Type B pancreatic cell (in vitro differentiated cells): ENCODE measurements around the gene APAF1. TPM values are rescaled to one million over a fixed set of nuclear protein-coding genes. Genes with fewer than 3 reads are reported as not detected.

Experiments
- DNase-seq: peaks from one replicate; pipeline ENCODE4 v3.0.0; 2021; ENCODE audit warnings: mixed read lengths; ENCODE audit not compliant: unreplicated experiment; ENCODE audit errors: extremely low spot score
- H3K27ac Mint-ChIP-seq: 2 replicates; pipeline ENCODE4 v1.8.0; 2021; ENCODE audit warnings: mild to moderate bottlenecking, mixed read lengths
- H3K27me3 Mint-ChIP-seq: 2 replicates; pipeline ENCODE4 v1.8.0; 2021; ENCODE audit warnings: mixed read lengths
- H3K36me3 Mint-ChIP-seq: 2 replicates; pipeline ENCODE4 v1.8.0; 2021; ENCODE audit warnings: mixed read lengths
- H3K4me1 Mint-ChIP-seq: one replicate; pipeline ENCODE4 v1.8.0; 2021; ENCODE audit warnings: mixed read lengths; ENCODE audit not compliant: unreplicated experiment
- H3K4me3 Mint-ChIP-seq: 2 replicates; pipeline ENCODE4 v1.8.0; 2021; ENCODE audit warnings: mild to moderate bottlenecking, mixed read lengths
- H3K9me3 Mint-ChIP-seq: 2 replicates; pipeline ENCODE4 v1.8.0; 2021; ENCODE audit warnings: mixed read lengths
- CTCF ChIP-seq: fragments of 200-600 bp; sonication (generic); conservative IDR thresholded peaks from 2 replicates; pipeline ENCODE4 v1.5.0; 2021; ENCODE audit warnings: antibody characterized with exemption, mild to moderate bottlenecking
- total RNA-seq: library from RNA; stranded (reverse); gene quantifications from 2 replicates; pipeline ENCODE4 v1.2.1, GENCODE V29; 2021; ENCODE audit warnings: low replicate concordance

The APAF1 gene
- total RNA-seq, 1 donor from 2014 or later: 21.7 TPM

- Mint-ChIP-seq H3K36me3 (peaks cover 23% of the 10 kb centered on the region), H3K27me3 (no peaks in the 10 kb centered on the region), H3K27ac (no peak overlapping the region), H3K4me1 (peaks cover 11% of the 10 kb centered on the region), H3K9me3 (no peaks in the 10 kb centered on the region), H3K4me3 (no peak overlapping the region)
- TF ChIP-seq CTCF: no peak
- no peak for DNase-seq
Measured at GRCh38 chr12:98699586-98699985, 54.5 kb downstream of the APAF1 start.

GRCh38 chr12:98701166-98701565 is 56.1 kb downstream of the APAF1 start:
- H3K27ac Mint-ChIP-seq: no peak overlapping the region
- no peak overlapping the region for H3K4me3 Mint-ChIP-seq
- H3K9me3 Mint-ChIP-seq: no peaks in the 10 kb centered on the region
- H3K4me1 Mint-ChIP-seq: peaks cover 6% of the 10 kb centered on the region
- no peak for DNase-seq
- peaks cover 17% of the 10 kb centered on the region for H3K36me3 Mint-ChIP-seq
- TF ChIP-seq CTCF: no peak
- no peaks in the 10 kb centered on the region for H3K27me3 Mint-ChIP-seq

- Mint-ChIP-seq H3K4me1 (no peaks in the 10 kb centered on the region), H3K9me3 (no peaks in the 10 kb centered on the region), H3K27me3 (no peaks in the 10 kb centered on the region), H3K27ac (no peak overlapping the region), H3K4me3 (no peak overlapping the region), H3K36me3 (peaks cover 32% of the 10 kb centered on the region)
- TF ChIP-seq CTCF: no peak
- DNase-seq: no peak
Measured at GRCh38 chr12:98709022-98709421, 63.9 kb downstream of the APAF1 start.

- H3K27me3 Mint-ChIP-seq: no peaks in the 10 kb centered on the region
- no peak for DNase-seq
- H3K27ac Mint-ChIP-seq: no peak overlapping the region
- TF ChIP-seq CTCF: no peak
- H3K4me1 Mint-ChIP-seq: no peaks in the 10 kb centered on the region
- peaks cover 39% of the 10 kb centered on the region for H3K36me3 Mint-ChIP-seq
- H3K4me3 Mint-ChIP-seq: no peak overlapping the region
- H3K9me3 Mint-ChIP-seq: no peaks in the 10 kb centered on the region
Measured at GRCh38 chr12:98714426-98714825, 69.3 kb downstream of the APAF1 start.

- no peaks in the 10 kb centered on the region for H3K27me3 Mint-ChIP-seq
- no peaks in the 10 kb centered on the region for H3K4me1 Mint-ChIP-seq
- H3K36me3 Mint-ChIP-seq: peaks cover 27% of the 10 kb centered on the region
- DNase-seq: no peak
- no peak for TF ChIP-seq CTCF
- H3K9me3 Mint-ChIP-seq: no peaks in the 10 kb centered on the region
- no peak overlapping the region for H3K4me3 Mint-ChIP-seq
- no peak overlapping the region for H3K27ac Mint-ChIP-seq
Measured at GRCh38 chr12:98719515-98720504, 74.7 kb downstream of the APAF1 start.
